ENCODE results near the gene CAPN13.
"Not testable (repeated sequence)": the region's sequence is repeated elsewhere in the genome, so short reads cannot be mapped to it uniquely, and the experiment has no call there.

CAPN13 gene

GRCh38 chr2:30705056-30705455 lies 102.2 kb downstream of the CAPN13 start:
- H3K4me3 ChIP-seq (ENCODE audit: low read depth, low read length), result no peak overlapping the region
- no peak for TF ChIP-seq CTCF (conservative IDR thresholded peaks at IDR 0.05; ENCODE audit: low read depth, low read length)
- DNase-seq (ENCODE audit: low read depth), result no peak

- no peak for TF ChIP-seq CTCF (conservative IDR thresholded peaks at IDR 0.05; ENCODE audit: low read depth, low read length)
- no peak overlapping the region for H3K4me3 ChIP-seq (ENCODE audit: low read depth, low read length)
- no peak for DNase-seq (ENCODE audit: low read depth)
Measured at GRCh38 chr2:30704309-30705020, 102.8 kb downstream of the CAPN13 start.

- no peak for TF ChIP-seq CTCF (conservative IDR thresholded peaks at IDR 0.05; ENCODE audit: low read depth, low read length)
- DNase-seq (ENCODE audit: low read depth), result no peak
- no peak overlapping the region for H3K4me3 ChIP-seq (ENCODE audit: low read depth, low read length)
Measured at GRCh38 chr2:30702694-30703093, 104.6 kb downstream of the CAPN13 start.

GRCh38 chr2:30701782-30702181 lies 105.5 kb downstream of the CAPN13 start:
- H3K4me3 ChIP-seq (ENCODE audit: low read depth, low read length), result no peak overlapping the region
- no peak for DNase-seq (ENCODE audit: low read depth)
- TF ChIP-seq CTCF (conservative IDR thresholded peaks at IDR 0.05; ENCODE audit: low read depth, low read length), result no peak

- not testable (repeated sequence) for H3K4me3 ChIP-seq (ENCODE audit: low read depth, low read length); DNase-seq (ENCODE audit: low read depth)
- TF ChIP-seq CTCF (conservative IDR thresholded peaks at IDR 0.05; ENCODE audit: low read depth, low read length), result peak; percentile 27
Measured at GRCh38 chr2:30697242-30698103, 109.8 kb downstream of the CAPN13 start.

GRCh38 chr2:30695749-30696148 lies 111.5 kb downstream of the CAPN13 start:
- no peak for TF ChIP-seq CTCF (conservative IDR thresholded peaks at IDR 0.05; ENCODE audit: low read depth, low read length)
- DNase-seq (ENCODE audit: low read depth), result no peak
- no peak overlapping the region for H3K4me3 ChIP-seq (ENCODE audit: low read depth, low read length)

Measured in choroid plexus epithelial cell (primary cell).